AG09309 (cell line): ENCODE results near the gene JUND.

Experiments used
- DNase-seq: peaks from one replicate; pipeline ENCODE4 v3.0.0-alpha.2; 2010; ENCODE audit warnings: low read depth
- H3K4me3 ChIP-seq: 2 replicates; pipeline ENCODE4 v1.5.1; 2011; ENCODE audit warnings: mild to moderate bottlenecking, low read depth, low read length, moderate library complexity; ENCODE audit not compliant: control insufficient read depth
- CTCF ChIP-seq: IDR thresholded peaks from 2 replicates; pipeline ENCODE4 v1.5.1; 2011; ENCODE audit warnings: mild to moderate bottlenecking, low read depth, low read length, inconsistent platforms; ENCODE audit not compliant: insufficient read depth, control insufficient read depth; ENCODE audit errors: missing control alignments

Gene JUND

GRCh38 chr19:18253716-18254115 lies 27.7 kb downstream of the JUND start:
- no peak overlapping the region for H3K4me3 ChIP-seq
- TF ChIP-seq CTCF = no peak
- no peak for DNase-seq

- no peak for TF ChIP-seq CTCF
- H3K4me3 ChIP-seq = no peak overlapping the region
- no peak for DNase-seq
Measured at GRCh38 chr19:18253130-18253529, 28.3 kb downstream of the JUND start.

- DNase-seq = no peak
- no peak for TF ChIP-seq CTCF
- H3K4me3 ChIP-seq = no peak overlapping the region
Measured at GRCh38 chr19:18252370-18252717, 29.1 kb downstream of the JUND start.

GRCh38 chr19:18251587-18252369 lies 29.6 kb downstream of the JUND start:
- peak; percentile 93 for TF ChIP-seq CTCF
- no peak overlapping the region for H3K4me3 ChIP-seq
- DNase-seq = peak; percentile 13

GRCh38 chr19:18249834-18250233 lies 31.6 kb downstream of the JUND start:
- no peak for TF ChIP-seq CTCF
- no peak overlapping the region for H3K4me3 ChIP-seq
- DNase-seq = no peak

GRCh38 chr19:18245297-18245696 lies 36.1 kb downstream of the JUND start:
- H3K4me3 ChIP-seq = no peak overlapping the region
- TF ChIP-seq CTCF = no peak
- DNase-seq = no peak
